GM12875 (cell line): ENCODE measurements around the gene TEX36.
"Not testable (repeated sequence)": the region's sequence is repeated elsewhere in the genome, so short reads cannot be mapped to it uniquely, and the experiment has no call there.

Experiments
- H3K4me3 ChIP-seq: one replicate; pipeline ENCODE4 v1.5.1; 2011; ENCODE audit warnings: low read depth, low read length, control low read depth
- CTCF ChIP-seq: IDR thresholded peaks from 2 replicates; pipeline ENCODE4 v1.5.1; 2011; ENCODE audit warnings: low read depth, mild to moderate bottlenecking, control low read depth, inconsistent platforms, low read length, moderate library complexity, borderline replicate concordance; ENCODE audit not compliant: insufficient read depth

The TEX36 gene

GRCh38 chr10:125661941-125662515 lies 20.9 kb downstream of the TEX36 start:
- no peak overlapping the region for H3K4me3 ChIP-seq
- no peak for TF ChIP-seq CTCF

- H3K4me3 ChIP-seq: no peak overlapping the region
- no peak for TF ChIP-seq CTCF
Observed at GRCh38 chr10:125661431-125661940, 21.5 kb downstream of the TEX36 start.

- no peak overlapping the region for H3K4me3 ChIP-seq
- TF ChIP-seq CTCF: no peak
Observed at GRCh38 chr10:125659071-125659470, 23.9 kb downstream of the TEX36 start.

DNA sequence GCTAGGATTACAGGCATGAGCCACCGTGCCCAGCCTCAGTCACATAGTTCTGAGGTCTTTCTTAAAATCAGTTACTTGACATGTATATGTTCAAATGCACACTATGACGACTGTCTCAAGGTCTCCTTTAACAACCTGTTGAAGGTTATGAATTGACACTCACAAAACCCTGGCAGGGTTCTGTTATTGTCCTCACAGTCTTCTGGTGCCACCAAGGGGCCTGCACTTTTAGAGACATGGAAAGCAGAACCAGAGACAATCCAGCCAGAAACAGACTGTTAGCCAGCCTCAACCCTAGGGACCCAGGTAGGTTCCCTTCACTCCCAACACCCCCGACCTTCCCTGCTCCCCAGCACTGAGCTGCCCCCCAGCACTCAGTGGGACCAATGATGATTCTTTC lies 26.4 kb downstream of the TEX36 start:
- H3K4me3 ChIP-seq: no peak overlapping the region
- no peak for TF ChIP-seq CTCF

DNA sequence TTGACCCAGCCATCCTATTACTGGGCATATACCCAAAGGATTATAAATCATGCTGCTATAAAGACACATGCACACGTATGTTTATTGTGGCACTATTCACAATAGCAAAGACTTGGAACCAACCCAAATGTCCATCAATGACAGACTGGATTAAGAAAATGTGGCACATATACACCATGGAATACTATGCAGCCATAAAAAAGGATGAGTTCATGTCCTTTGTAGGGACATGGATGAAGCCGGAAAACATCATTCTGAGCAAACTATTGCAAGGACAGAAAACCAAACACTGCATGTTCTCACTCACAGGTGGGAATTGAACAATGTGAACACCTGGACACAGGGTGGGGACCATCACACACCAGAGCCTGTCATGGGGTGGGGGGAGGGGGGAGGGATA lies 29.9 kb downstream of the TEX36 start:
- H3K4me3 ChIP-seq: not testable (repeated sequence)

- no peak overlapping the region for H3K4me3 ChIP-seq
- no peak for TF ChIP-seq CTCF
Observed at GRCh38 chr10:125646311-125646710, 36.7 kb downstream of the TEX36 start.

GRCh38 chr10:125641398-125641797 lies 41.6 kb downstream of the TEX36 start:
- H3K4me3 ChIP-seq: no peak overlapping the region
- no peak for TF ChIP-seq CTCF
